Breast epithelium (tissue), 3 donors: Measurements from ENCODE around the gene GALK1.

Experiments used
- POLR2A ChIP-seq: fragments of 450-650 bp; IDR thresholded peaks from one replicate; pipeline ENCODE4 v1.6.1; 2016; ENCODE audit warnings: antibody characterized with exemption, mild to moderate bottlenecking, moderate library complexity
- TF ChIP-seq, protein P1 (sequence below), 3 donors: fragments of 450-650 bp; IDR thresholded peaks; one replicate each; pipeline ENCODE4 v1.5.1; 2016 to 2017; ENCODE audit warnings: antibody characterized with exemption in 3 of 3, mild to moderate bottlenecking in 3 of 3, moderate library complexity in 3 of 3

- TF ChIP-seq POLR2A = no peak
- TF ChIP-seq, protein P1, sequence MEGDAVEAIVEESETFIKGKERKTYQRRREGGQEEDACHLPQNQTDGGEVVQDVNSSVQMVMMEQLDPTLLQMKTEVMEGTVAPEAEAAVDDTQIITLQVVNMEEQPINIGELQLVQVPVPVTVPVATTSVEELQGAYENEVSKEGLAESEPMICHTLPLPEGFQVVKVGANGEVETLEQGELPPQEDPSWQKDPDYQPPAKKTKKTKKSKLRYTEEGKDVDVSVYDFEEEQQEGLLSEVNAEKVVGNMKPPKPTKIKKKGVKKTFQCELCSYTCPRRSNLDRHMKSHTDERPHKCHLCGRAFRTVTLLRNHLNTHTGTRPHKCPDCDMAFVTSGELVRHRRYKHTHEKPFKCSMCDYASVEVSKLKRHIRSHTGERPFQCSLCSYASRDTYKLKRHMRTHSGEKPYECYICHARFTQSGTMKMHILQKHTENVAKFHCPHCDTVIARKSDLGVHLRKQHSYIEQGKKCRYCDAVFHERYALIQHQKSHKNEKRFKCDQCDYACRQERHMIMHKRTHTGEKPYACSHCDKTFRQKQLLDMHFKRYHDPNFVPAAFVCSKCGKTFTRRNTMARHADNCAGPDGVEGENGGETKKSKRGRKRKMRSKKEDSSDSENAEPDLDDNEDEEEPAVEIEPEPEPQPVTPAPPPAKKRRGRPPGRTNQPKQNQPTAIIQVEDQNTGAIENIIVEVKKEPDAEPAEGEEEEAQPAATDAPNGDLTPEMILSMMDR (IDR thresholded peaks at IDR 0.05) = no peak
Observed at GRCh38 chr17:75799402-75799801, 34.4 kb upstream of the GALK1 start.
